NCI-H146 treated with DMSO at 0.1 percent for 48 hours (cell line): ENCODE measurements around the gene E2F1.

Experiments used
- DNase-seq: peaks from one replicate; lab custom pipeline; 2025; ENCODE audit not compliant: unreplicated experiment; lab: John Stamatoyannopoulos, UW

The E2F1 gene

DNA sequence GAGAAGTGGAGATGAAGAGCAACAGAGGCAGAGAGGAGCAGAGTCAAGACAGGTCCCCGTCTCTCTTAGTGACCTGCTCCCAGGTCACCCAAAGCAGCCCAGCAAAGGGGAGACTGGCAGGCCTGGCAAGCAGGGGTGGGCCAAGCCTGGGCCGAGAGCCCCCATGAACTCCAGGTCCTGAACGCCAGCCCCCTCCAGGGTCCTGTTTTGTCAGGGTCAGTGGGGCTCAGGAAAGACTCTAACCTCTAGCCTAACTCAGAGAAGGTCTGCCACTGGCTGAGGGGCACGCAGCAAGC, 13.1 kb downstream of the E2F1 start:
- DNase-seq, result no peak

- DNase-seq, result peak; percentile 94
Observed at GRCh38 chr20:33672426-33673113, 13.6 kb downstream of the E2F1 start.

DNA sequence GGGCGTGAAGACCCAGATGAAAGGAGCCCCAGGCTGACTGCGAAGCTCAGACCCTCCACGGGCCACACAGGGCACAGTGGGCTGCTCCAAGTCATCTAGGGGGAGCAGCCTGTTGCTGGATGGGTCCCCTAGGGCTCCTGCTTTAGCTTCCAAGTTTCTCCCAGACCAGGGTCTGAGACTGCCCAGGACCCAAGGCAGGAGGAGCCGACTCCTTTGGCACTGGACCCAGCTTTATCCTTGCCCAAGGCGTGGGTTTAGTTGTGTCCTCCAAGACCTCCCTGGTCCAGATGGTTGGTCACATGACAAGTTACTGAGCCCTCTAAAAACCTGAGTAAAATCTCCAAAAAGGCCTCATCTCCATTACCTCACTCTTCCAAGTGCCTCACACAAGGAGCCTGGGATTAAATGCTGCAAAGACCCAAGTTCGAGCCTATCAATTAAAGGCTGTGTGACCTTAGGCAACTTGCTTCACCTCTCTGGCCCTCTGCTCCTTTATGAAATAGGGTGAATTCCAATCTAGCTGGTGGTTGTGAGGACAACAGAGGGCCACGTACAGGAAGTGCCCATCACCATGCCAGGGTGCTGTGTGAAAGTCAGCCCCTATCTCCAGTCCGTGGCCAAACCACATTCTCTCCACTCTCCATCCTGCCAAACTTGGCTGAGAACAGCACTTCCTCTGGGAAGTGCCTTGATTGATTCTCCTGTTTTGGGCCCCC, 14.5 kb downstream of the E2F1 start:
- no peak for DNase-seq

- no peak for DNase-seq
Observed at GRCh38 chr20:33670715-33671499, 15.3 kb downstream of the E2F1 start.

GRCh38 chr20:33669873-33670640, 16.1 kb downstream of the E2F1 start:
- DNase-seq, result no peak

DNA sequence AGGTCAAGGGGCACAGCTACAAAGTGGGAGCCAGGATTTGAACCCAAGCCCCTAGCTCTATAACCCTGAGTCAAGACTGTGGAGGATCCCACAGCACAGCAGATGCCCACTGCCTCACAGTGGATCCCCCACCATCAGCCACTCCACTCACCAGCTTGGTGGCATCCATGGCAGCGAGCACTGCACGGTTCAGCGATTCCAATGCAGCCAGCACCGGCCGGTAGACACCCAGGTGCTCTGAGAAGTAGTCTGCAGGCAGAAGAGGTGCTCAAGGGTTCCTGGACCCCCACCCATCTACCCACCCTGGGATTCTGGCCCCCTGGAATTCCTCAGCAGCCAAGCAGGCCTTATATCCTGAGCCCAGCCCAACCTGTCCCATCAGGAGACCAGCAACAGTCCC, 17.0 kb downstream of the E2F1 start:
- no peak for DNase-seq

- DNase-seq, result no peak
Observed at GRCh38 chr20:33668466-33669155, 17.6 kb downstream of the E2F1 start.

GRCh38 chr20:33667676-33668465, 18.3 kb downstream of the E2F1 start:
- peak; percentile 17 for DNase-seq

DNA sequence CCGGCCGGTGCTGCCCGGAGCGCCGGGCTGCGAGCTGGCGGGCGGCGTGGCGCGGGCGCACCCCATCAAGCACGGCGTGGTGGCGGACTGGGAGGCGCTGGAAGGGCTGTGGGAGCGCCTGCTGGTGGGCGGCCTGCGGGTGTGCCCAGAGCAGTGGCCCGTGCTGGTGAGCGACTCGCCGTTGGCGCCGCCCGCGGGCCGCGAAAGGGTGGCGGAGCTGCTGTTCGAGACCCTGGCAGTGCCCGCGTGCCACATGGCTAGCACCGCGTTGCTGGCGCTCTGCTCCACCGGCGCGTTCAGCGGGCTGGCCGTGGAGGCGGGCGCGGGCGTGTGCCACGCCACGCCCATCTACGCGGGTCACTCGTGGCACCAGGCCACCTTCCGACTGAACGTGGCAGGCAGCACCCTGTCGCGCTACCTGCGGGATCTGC, 18.9 kb downstream of the E2F1 start:
- DNase-seq, result no peak

DNA sequence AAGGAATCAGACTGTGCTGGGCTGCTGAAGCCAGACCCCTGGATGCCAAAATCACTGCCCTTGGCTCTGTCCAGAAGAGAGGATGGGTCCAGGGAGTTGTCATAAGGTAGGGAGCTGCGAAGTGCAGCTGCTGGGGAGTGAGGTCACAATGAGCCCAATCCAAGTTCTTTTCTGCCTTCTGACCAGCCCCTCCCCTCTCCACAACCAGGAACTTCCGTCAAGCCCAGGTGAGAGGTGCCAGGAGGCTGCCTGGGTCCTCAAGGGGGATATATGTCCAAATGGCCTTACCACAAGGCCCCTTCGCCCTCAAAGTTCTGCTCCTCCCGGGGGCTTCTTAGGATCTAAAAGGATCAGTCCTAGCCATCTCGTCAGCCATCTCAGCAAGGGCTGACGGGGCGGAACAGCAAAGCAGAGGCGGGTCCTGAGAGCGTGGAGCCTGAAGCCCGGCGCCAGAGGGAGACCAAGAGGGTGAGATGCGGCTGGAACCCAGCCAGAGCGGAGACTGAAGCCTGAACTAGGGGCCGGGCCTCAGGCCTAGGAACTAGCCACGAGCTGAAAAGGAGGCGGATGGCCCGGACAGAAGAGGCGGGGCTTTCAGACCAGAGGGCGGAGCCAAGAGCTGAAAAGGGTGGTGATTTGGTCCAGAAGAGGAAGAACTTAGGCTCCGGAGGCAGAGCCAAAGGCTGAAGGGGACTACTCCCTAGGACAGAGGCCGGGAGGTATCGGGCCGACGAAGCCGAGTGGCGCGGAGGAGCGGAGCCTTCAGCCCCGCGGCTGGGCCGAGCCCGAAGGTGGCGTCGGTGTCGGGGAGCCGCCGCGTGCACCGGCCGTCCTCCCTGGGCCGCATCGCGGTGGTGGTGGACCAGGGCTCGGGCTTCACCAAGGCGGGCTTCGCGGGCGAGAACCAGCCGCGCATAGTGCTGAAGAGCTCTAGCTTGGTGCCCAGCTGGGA, 19.6 kb downstream of the E2F1 start, which contains the start of gene ACTL10:
Gene ACTL10 (plus strand): TSS at position 651 of the 952 bp plus-strand sequence. CDS start 555 bp downstream, outside the sequence.
- DNase-seq, result peak; percentile 80

- no peak for DNase-seq
Observed at GRCh38 chr20:33664762-33665144, 21.4 kb downstream of the E2F1 start.

- DNase-seq, result no peak
Observed at GRCh38 chr20:33664085-33664761, 22.0 kb downstream of the E2F1 start.

DNA sequence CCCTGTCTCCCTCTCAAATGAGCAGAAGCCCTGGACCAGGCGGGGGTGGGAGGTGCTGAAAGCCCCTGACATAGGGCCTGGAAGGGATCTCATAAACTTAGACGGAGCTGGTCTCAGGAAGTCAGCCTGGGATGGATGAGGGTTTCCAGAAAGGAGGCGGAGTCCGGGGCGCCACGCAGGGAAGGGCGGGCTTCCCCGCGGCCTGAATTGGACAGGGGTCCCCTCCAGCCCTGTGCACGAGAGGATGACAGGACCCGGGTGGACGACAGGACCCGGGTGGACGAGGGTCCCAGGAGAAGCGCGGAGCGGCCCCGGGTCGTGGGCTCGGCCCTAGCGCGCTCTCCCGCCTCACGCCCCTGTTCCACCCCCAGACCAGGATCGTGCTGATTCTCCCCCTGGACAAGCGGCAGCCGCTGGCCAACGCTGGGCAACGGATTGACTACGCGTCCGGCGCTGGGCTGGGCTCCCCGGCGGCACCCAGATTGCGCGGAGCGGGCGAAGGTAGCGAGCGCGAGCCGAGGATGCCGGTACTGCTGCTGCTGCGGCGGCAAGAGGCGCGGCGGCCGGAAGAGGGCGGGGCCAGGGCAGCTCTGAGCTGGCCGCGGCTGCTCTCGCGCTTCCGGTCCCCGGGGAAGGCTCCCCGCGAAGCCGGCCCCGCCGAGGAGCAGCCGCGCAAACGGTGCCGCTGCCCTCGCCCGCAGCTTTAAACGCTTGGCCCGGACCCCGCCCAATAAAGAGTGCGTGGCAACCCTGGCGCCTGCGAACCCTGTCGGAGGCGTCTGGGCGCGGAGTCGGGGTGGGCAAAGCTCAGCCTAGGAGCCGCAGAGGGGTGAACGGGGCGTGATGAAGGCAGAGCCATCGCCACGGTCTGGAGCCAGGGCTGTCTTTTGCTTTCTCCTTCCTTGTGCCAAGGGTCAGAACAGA, 22.8 kb downstream of the E2F1 start:
- peak; percentile 84 for DNase-seq

GRCh38 chr20:33662172-33662571, 24.0 kb downstream of the E2F1 start, which contains the start of gene C20orf144:
Gene C20orf144, plus strand, starts transcription at chr20:33662327. Its CDS starts 19 bp downstream, at chr20:33662346.
- DNase-seq, result no peak

DNA sequence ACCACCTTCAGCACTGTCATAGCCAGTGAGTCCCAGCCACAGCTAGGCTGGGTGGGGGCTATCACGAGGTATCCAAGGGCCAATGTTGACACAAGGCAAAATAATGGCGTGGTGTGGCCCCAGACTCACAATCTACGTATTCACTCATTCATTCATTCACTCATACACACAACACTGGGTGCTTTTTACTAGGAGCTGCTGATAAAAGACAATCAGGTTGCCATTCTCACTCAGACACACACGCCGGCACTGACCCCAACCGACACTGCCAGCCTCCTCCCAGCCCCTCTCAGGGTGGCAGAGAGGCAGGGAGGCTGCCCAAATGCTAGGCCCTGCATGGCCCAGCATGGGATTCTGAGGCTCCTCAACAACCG, 25.5 kb downstream of the E2F1 start:
- DNase-seq, result no peak

GRCh38 chr20:33660035-33660684, 26.0 kb downstream of the E2F1 start:
- DNase-seq, result no peak
